ENCODE data around the gene SCNN1A.

SCNN1A gene

GRCh38 chr12:6330999-6331714, 44.2 kb downstream of the SCNN1A start:
- TF ChIP-seq GATA3 (IDR thresholded peaks at IDR 0.05; ENCODE audit: low read depth, low read length) (no peak), GATA2 (IDR thresholded peaks at IDR 0.05; ENCODE audit: low read depth, low read length) (no peak)

GRCh38 chr12:6330192-6330591, 45.2 kb downstream of the SCNN1A start:
- no peak for TF ChIP-seq GATA2 (IDR thresholded peaks at IDR 0.05; ENCODE audit: low read depth, low read length)

DNA sequence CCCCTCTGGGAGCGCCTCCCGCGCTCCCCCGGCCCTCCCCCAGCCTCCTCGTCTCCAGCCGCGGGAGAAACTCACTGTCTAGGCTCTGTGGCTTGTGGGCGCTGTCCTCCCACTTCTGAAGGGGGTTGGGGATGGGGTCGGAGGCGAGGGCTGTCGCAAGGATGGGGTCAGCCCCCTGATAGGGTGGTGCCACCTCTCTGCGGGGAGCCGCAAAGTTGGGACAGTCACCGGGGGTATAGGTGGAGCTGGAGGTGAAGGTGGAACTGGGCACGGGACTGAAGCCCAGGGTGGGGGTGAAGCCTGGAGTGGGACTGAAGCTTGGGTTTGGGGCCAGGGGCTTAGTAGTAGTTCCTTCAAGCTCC, 45.7 kb downstream of the SCNN1A start:
- TF ChIP-seq GATA3 (IDR thresholded peaks at IDR 0.05; ENCODE audit: low read depth, low read length), result no peak

DNA sequence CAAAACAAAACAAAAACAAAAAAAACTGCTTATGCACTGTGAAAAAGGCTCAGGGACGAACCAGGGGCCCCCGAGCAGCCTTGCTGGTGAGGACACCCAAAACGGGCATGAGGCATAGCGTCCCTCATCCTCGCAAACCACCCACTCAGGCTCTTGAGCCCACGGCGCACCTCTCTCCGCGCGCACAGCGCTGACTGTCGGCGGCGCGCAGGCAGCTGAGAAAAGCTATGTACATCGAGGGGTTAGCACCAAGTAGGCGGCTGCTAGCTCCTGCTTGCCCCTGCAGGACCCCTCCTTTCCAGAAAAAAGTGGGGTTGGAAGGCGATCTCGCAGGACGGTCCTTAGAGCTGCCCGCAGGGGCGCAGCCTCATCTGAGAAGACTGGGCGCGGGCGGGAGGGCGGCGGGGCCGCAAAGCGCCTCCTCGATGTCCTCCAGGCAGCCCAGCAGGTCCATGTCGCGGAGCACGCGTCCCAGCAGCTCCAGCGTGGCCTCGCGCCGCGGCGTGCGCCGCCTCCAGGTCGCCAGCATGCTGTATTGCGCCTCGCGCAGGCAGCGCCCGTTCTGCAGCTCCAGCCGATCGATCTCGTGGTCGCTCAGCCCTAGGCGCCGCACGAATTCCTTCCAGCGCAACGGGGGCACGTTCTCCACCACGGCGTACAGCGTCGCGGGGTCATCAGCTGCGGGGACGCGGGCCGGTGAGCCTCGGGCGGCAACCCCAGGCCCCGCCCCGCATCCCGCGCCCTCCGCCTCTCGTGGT, 46.2 kb downstream of the SCNN1A start:
- TF ChIP-seq GATA2 (IDR thresholded peaks at IDR 0.05; ENCODE audit: low read depth, low read length) (no peak), GATA3 (IDR thresholded peaks at IDR 0.05; ENCODE audit: low read depth, low read length) (no peak)

DNA sequence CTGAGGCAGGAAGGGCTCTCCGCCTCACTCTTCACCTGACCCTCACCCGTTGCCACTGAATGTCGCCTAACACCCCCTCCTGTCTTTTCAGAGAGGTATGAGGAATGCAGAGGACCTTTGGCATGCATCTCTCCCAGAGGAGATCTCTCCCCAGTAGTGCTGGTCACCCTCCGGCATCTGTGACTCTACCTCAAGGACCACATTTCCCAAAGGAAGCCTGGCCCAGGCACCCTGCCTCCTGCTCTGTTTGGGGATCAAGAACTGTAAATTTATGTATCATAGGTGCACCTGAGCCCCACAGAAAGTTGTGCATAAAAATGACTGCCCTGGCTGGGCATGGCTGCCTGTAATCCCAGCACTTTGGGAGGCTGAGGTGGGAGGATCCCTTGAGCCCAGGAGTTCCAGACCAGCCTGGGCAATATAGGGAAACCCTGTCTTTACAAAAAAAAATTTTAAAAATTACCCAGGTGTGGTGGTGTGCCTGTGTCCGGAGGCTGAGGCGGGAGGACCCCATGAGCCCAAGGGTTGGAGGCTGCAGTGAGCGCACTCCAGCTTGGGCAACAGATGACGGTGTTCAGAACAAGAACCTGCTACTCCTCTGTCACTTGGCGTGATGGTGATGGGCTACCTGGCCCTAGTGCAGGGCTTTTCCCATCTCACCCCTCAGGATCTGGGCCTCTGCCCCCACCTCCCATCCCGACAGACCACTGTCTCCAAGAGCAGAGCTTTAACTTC, 47.2 kb downstream of the SCNN1A start:
- TF ChIP-seq GATA2 (IDR thresholded peaks at IDR 0.05; ENCODE audit: low read depth, low read length) (no peak), GATA3 (IDR thresholded peaks at IDR 0.05; ENCODE audit: low read depth, low read length) (no peak)

DNA sequence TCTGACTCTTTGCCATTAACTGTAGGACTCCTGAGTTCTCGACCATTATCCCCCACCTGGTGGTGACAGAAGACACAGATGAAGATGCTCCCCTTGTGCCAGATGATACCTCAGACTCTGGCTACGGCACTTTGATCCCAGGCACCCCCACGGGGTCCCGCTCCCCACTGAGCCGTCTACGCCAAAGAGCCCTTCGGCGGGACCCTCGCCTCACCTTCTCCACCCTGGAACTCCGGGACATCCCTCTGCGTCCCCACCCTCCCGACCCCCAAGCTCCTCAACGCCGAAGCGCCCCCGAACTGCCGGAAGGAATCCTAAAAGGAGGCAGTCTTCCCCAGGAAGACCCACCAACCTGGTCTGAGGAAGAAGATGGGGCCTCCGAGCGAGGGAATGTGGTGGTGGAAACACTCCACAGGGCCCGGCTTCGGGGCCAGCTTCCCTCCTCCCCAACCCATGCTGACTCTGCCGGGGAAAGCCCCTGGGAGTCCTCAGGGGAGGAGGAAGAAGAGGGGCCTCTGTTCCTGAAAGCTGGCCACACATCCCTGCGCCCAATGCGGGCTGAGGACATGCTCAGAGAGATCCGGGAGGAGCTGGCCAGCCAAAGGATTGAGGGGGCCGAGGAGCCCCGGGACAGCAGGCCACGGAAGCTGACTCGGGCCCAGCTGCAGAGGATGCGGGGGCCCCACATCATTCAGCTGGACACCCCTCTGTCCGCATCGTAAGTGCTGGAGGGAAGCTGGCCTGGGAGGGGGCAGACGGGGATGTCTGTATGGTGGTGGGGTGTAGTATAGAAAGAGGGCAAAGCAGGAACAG, 47.9 kb downstream of the SCNN1A start:
- TF ChIP-seq GATA3 (IDR thresholded peaks at IDR 0.05; ENCODE audit: low read depth, low read length), result no peak
- no peak for TF ChIP-seq GATA2 (IDR thresholded peaks at IDR 0.05; ENCODE audit: low read depth, low read length)

- TF ChIP-seq GATA2 (IDR thresholded peaks at IDR 0.05; ENCODE audit: low read depth, low read length) (no peak), GATA3 (IDR thresholded peaks at IDR 0.05; ENCODE audit: low read depth, low read length) (no peak)
Measured at GRCh38 chr12:6326316-6327228, 48.8 kb downstream of the SCNN1A start.

GRCh38 chr12:6324936-6325750, 50.2 kb downstream of the SCNN1A start:
- no peak for TF ChIP-seq GATA3 (IDR thresholded peaks at IDR 0.05; ENCODE audit: low read depth, low read length)
- no peak for TF ChIP-seq GATA2 (IDR thresholded peaks at IDR 0.05; ENCODE audit: low read depth, low read length)

DNA sequence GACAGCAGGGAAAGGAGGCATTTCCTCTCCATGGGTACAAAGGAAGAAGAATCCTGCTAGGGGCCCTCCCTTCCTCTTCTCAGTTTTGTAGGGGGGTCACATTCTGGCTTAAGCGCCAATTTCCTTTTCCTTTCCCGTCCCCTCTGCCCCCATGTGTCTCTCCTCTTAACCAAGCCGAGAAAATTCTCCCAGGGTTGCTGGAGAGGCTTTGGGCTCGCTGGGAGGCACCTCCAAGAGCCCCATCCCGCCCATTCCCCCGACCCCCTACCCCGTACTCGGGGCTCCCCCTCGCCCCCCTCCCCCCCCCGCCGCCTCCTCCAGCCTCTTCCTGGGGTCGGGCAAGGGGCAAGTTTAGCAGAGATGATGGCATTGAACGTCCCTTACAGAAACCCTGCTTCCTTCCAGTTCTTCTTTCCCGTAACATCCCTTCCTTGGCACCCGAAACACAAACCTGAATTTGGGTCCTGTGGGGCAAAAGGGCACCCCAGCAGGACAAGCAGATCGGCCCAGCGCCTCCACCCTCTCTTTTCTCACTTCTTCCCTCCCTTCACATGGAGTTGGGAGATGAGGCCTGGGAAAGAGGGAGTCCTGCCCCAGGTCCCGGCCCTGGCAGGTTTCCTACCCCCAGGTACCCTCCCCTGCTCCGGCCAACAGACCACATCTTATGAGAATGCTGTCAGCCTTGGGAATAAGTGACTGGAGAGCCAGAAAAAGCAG, 51.2 kb downstream of the SCNN1A start:
- no peak for TF ChIP-seq GATA2 (IDR thresholded peaks at IDR 0.05; ENCODE audit: low read depth, low read length)
- no peak for TF ChIP-seq GATA3 (IDR thresholded peaks at IDR 0.05; ENCODE audit: low read depth, low read length)

GRCh38 chr12:6323340-6323994, 51.9 kb downstream of the SCNN1A start:
- no peak for TF ChIP-seq GATA2 (IDR thresholded peaks at IDR 0.05; ENCODE audit: low read depth, low read length)
- no peak for TF ChIP-seq GATA3 (IDR thresholded peaks at IDR 0.05; ENCODE audit: low read depth, low read length)

DNA sequence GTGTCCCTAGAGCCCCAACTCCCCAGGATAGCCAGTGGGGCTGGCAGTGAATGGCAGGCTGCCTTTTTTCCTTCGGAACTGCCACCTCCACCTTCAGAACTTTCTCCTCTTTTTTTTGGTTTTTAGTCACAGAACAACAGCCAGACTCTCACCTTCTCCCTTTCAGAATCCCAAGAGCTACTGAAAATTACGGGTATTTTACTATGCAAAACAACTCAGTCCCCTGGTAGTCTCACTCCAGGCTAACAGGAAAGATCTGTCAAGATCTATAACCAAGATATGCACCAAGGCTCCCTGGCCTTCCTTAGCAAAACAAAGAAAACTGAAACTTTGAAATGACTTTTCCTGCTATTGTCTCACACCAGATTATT, 52.4 kb downstream of the SCNN1A start:
- no peak for TF ChIP-seq GATA2 (IDR thresholded peaks at IDR 0.05; ENCODE audit: low read depth, low read length)
- TF ChIP-seq GATA3 (IDR thresholded peaks at IDR 0.05; ENCODE audit: low read depth, low read length), result no peak

All from SH-SY5Y (cell line).